Endometrium (tissue), 2 donors: ENCODE data around the gene LAD1.

Experiments
- FAIRE-seq: peaks from 2 replicates; lab custom pipeline; 2012; peaks lifted over from hg19 to GRCh38; lab: Jason Lieb, UNC
- donor health status: control.
- donor health status: control.

Gene LAD1

GRCh38 chr1:201347498-201348210 lies 51.5 kb downstream of the LAD1 start:
- no peak for FAIRE-seq

GRCh38 chr1:201346987-201347386 lies 52.1 kb downstream of the LAD1 start:
- no peak for FAIRE-seq

GRCh38 chr1:201346337-201346939 lies 52.7 kb downstream of the LAD1 start:
- no peak for FAIRE-seq

GRCh38 chr1:201345081-201345355 lies 54.1 kb downstream of the LAD1 start:
- FAIRE-seq: no peak

GRCh38 chr1:201344206-201345080 lies 54.7 kb downstream of the LAD1 start:
- FAIRE-seq: no peak

GRCh38 chr1:201341377-201341776 lies 57.7 kb downstream of the LAD1 start:
- FAIRE-seq: no peak

GRCh38 chr1:201336711-201337450 lies 62.2 kb downstream of the LAD1 start:
- FAIRE-seq: no peak

GRCh38 chr1:201335901-201336300 lies 63.2 kb downstream of the LAD1 start:
- no peak for FAIRE-seq

- FAIRE-seq: no peak
These were observed 63.8 kb downstream of the LAD1 start for GRCh38 chr1:201335174-201335870.

GRCh38 chr1:201334325-201335173 lies 64.6 kb downstream of the LAD1 start:
- FAIRE-seq: no peak

- no peak for FAIRE-seq
These were observed 66.3 kb downstream of the LAD1 start for GRCh38 chr1:201332616-201333335.

- FAIRE-seq: no peak
These were observed 67.1 kb downstream of the LAD1 start for GRCh38 chr1:201332021-201332420.

GRCh38 chr1:201331166-201331565 lies 68.0 kb downstream of the LAD1 start:
- FAIRE-seq: no peak
